Endothelial cell of umbilical vein (primary cell): ENCODE data around the gene NEDD4L. TPM values are rescaled to one million over a fixed set of nuclear protein-coding genes. Genes with fewer than 3 reads are reported as not detected.

Experiments
- BruUV-seq: library from RNA; stranded (reverse); fragments of 400-500 nt; replicated peaks from 2 replicates; lab custom pipeline; 2021; lab: Mats Ljungman, UMichigan
- CTCF ChIA-PET: fragments of 300-600, 350-600 bp; sonication (Branson Sonifier 250); formaldehyde crosslinking; loops from one replicate; lab custom pipeline; 2021; ENCODE audit warnings: antibody characterized with exemption, inconsistent platforms; lab: Charles Lee
- POLR2A ChIA-PET: fragments of 300-600, 350-600 bp; sonication (Branson Sonifier 250); formaldehyde crosslinking; loops from one replicate; lab custom pipeline; 2021; ENCODE audit warnings: antibody characterized with exemption, inconsistent platforms; lab: Charles Lee
- DNase-seq: peaks from one replicate; pipeline ENCODE4 v3.0.0-alpha.2; 2011; ENCODE audit warnings: low read depth, low spot score
- FAIRE-seq: peaks from 2 replicates; lab custom pipeline; 2011; peaks lifted over from hg19 to GRCh38; lab: Jason Lieb, UNC
- H2AFZ ChIP-seq: 2 replicates; pipeline ENCODE4 v1.6.0; 2012; ENCODE audit warnings: low read depth, low read length, control low read depth, inconsistent platforms
- H3K27ac ChIP-seq: 2 replicates; pipeline ENCODE4 v1.5.1; 2011; ENCODE audit warnings: low read depth, mild to moderate bottlenecking, control low read depth, low read length, moderate library complexity; ENCODE audit not compliant: insufficient read depth
- H3K27me3 ChIP-seq, 2 experiments: 2 replicates each; pipeline versions ENCODE4 v1.6.0 to v1.6.1; 2011; ENCODE audit warnings: low read length in 2 of 2, mixed read lengths in 1 of 2; ENCODE audit not compliant: control insufficient read depth in 2 of 2, insufficient read depth in 2 of 2
- H3K36me3 ChIP-seq, 2 experiments: 2 replicates in 1 of 2; 3 replicates in 1 of 2; pipeline ENCODE4 v1.5.1; 2011; ENCODE audit warnings: low read length in 2 of 2, mild to moderate bottlenecking in 1 of 2, moderate library complexity in 1 of 2; ENCODE audit not compliant: control insufficient read depth in 2 of 2, insufficient read depth in 2 of 2; ENCODE audit errors: extremely low read depth in 1 of 2
- H3K4me1 ChIP-seq: 3 replicates; pipeline ENCODE4 v1.5.1; 2011; ENCODE audit warnings: mild to moderate bottlenecking, low read length; ENCODE audit not compliant: control insufficient read depth, insufficient read depth; ENCODE audit errors: extremely low read depth
- H3K4me2 ChIP-seq: 2 replicates; pipeline ENCODE4 v1.6.1; 2011; ENCODE audit warnings: low read length, control low read depth, mixed read lengths; ENCODE audit not compliant: insufficient read depth
- H3K4me3 ChIP-seq, 3 experiments: fragments of 200-600 bp in 1 of 3; sonication (generic), shearing (Covaris generic) in 1 of 3; replicated peaks in 1 of 3; 2 replicates each; pipeline ENCODE4 v1.5.1; 2011 to 2016; ENCODE audit warnings: control low read depth in 3 of 3, low read length in 3 of 3, mild to moderate bottlenecking in 2 of 3, inconsistent platforms in 1 of 3, low read depth in 1 of 3, moderate library complexity in 1 of 3; ENCODE audit not compliant: insufficient read depth in 1 of 3
- H3K79me2 ChIP-seq: 2 replicates; pipeline ENCODE4 v1.6.0; 2012; ENCODE audit warnings: low read length, inconsistent platforms; ENCODE audit not compliant: control insufficient read depth, insufficient read depth
- H3K9ac ChIP-seq: replicated peaks from 2 replicates; pipeline ENCODE3; 2011; ENCODE audit warnings: low read length, control low read depth; ENCODE audit not compliant: insufficient read depth; ENCODE audit errors: extremely low read depth
- H3K9me1 ChIP-seq: replicated peaks from 3 replicates; pipeline ENCODE4 v1.6.0; 2011; ENCODE audit warnings: mild to moderate bottlenecking, low read length; ENCODE audit not compliant: control insufficient read depth, insufficient read depth; ENCODE audit errors: extremely low read depth
- H3K9me3 ChIP-seq: replicated peaks from 2 replicates; pipeline ENCODE4 v1.5.1; 2012; ENCODE audit warnings: low read length, inconsistent platforms; ENCODE audit not compliant: control insufficient read depth, insufficient read depth
- H4K20me1 ChIP-seq: replicated peaks from 2 replicates; pipeline ENCODE3; 2011; ENCODE audit warnings: mild to moderate bottlenecking, low read length; ENCODE audit not compliant: control insufficient read depth, insufficient read depth; ENCODE audit errors: extremely low read depth
- GATA2 ChIP-seq: IDR thresholded peaks from 2 replicates; pipeline ENCODE4 v1.7.0; 2011; ENCODE audit warnings: low read depth, mild to moderate bottlenecking, moderate library complexity, mixed read lengths, low read length; ENCODE audit not compliant: insufficient read length, insufficient read depth
- JUN ChIP-seq: IDR thresholded peaks from 2 replicates; pipeline ENCODE4 v1.6.1; 2011; ENCODE audit warnings: borderline replicate concordance, low read depth; ENCODE audit not compliant: insufficient read length, insufficient read depth
- POLR2A ChIP-seq: IDR thresholded peaks from 2 replicates; pipeline ENCODE4 v1.6.1; 2012; ENCODE audit warnings: low read depth, mild to moderate bottlenecking, control low read depth, low read length
- POLR2AphosphoS5 ChIP-seq: IDR thresholded peaks from 2 replicates; pipeline ENCODE4 v1.6.1; 2012; ENCODE audit warnings: low read depth, mild to moderate bottlenecking, control low read depth, low read length, moderate library complexity; ENCODE audit not compliant: insufficient read depth
- dilution Hi-C: fragments of 300-500 bp; cut with MboI; formaldehyde crosslinking; loops from one replicate; pipeline ENCODE4 v1.15.0; 2019; ENCODE audit warnings: low sequenced_read_pairs; ENCODE audit not compliant: extremely low pct_ligation_motif_present
- intact Hi-C: fragments of 100-400 bp; cut with micrococcal nuclease; formaldehyde crosslinking; loops from one replicate; pipeline ENCODE4 v1.10.0; 2022
- polyA plus RNA-seq, 4 experiments: library from polyadenylated mRNA; depleted of rRNA in 3 of 4; stranded (reverse) in 3 of 4; unstranded in 1 of 4; fragments of >200 nt; gene quantifications; 2 replicates each; pipeline versions ENCODE4 v1.2.1 to v1.2.3, GENCODE V29; 2011 to 2012; ENCODE audit warnings: missing spikeins in 1 of 4
- total RNA-seq: library from RNA; stranded (reverse); gene quantifications from 2 replicates; pipeline ENCODE4 v1.2.3, GENCODE V29; 2021

NEDD4L gene
- total and polyA plus RNA-seq, 2 donors (not counting 3 experiments of a cell fraction or from before 2014, with no cell fraction given), result 20.5 to 78.9 TPM

DNA sequence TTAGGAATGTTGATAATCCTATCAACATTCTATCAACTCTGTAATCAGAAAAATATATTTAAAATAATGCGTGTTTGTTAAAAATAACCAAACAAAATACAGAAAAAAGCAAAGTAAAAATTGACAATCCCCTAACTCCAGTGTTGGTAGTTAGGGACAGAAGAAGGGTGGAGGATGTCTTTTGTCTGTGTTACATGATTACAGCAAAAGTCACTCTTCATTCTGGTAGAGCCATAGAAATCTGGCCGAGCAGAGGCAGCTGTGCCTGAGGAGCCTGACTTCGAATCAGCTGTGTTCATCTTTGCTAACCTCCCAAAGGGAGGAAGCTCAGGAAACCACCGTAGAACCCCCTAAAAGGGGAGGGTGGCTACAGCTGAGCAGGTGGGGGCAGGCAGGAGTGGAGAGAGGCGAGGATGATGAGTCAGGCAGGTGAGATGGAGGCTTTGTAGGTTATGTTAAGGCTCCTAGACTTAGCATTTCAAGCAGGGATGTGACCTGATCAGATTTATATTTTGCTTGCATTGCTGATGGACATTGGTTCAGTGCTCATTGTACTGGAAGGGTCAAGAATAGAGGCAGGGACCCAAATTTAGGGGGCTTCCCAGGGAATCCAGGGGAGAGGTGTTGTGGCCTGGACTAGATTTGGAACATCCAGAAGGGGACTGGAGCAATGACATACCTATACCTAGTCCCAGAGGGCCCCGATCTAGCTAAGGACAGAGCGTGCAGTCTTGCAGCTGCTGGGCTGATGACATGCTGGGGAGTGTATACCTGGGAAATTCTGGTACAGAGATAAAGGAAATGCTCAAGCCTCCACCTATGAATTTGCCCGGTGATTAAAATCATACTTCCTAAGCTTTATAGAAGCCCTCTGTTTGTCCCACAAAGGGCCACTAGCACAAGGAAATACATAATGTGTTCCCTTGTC lies 95.7 kb downstream of the NEDD4L start:
- no peak for TF ChIP-seq GATA2
- no peak for TF ChIP-seq POLR2AphosphoS5
- TF ChIP-seq JUN, result no peak
- no peak for TF ChIP-seq POLR2A
- Histone ChIP-seq H3K9me3 (no peaks in the 10 kb centered on the region), H3K9ac (no peak overlapping the region), H3K27ac (no peak overlapping the region), H2AFZ (no peak overlapping the region), H3K4me3 (no peak overlapping the region), H3K4me1 (peaks cover 2% of the 10 kb centered on the region), H3K27me3 (no peaks in the 10 kb centered on the region), H3K36me3 (no peaks in the 10 kb centered on the region), H3K79me2 (no peaks in the 10 kb centered on the region), H4K20me1 (no peaks in the 10 kb centered on the region), H3K9me1 (no peaks in the 10 kb centered on the region), H3K4me2 (no peak overlapping the region)
- FAIRE-seq (no peak), DNase-seq (no peak)
- CTCF ChIA-PET, result interaction anchor here (0.6 kb wide), 1 partner anchor 354 kb away, joined by 3 read pairs; no protein-coding TSS in a partner anchor
- no TSS peak for BruUV-seq
- intact Hi-C loops, result loop anchor here (5.0 to 10.0 kb wide), 2 partner anchors 183 to 625 kb away; no protein-coding TSS in a partner anchor
- POLR2A ChIA-PET, result no interaction called here
- dilution Hi-C loops, result no loop called here
